Stomach (tissue), 4 donors: ENCODE measurements around the gene PJA1.

ENCODE experiments used
- CTCF ChIP-seq, 7 experiments: fragments of 450-650 bp in 4 of 7; fragments of 200-600 bp in 3 of 7; sonication (generic) in 3 of 7; IDR thresholded peaks; one replicate each; pipeline ENCODE4 v1.5.1; 2016 to 2019; ENCODE audit warnings: antibody characterized with exemption in 7 of 7, control low read depth in 2 of 7, mild to moderate bottlenecking in 1 of 7
- POLR2A ChIP-seq, 4 donors: fragments of 450-650 bp; IDR thresholded peaks; one replicate each; pipeline ENCODE4 v1.6.1; 2016; ENCODE audit warnings: antibody characterized with exemption in 4 of 4, control low read depth in 2 of 4, mild to moderate bottlenecking in 1 of 4, moderate library complexity in 1 of 4
- POLR2AphosphoS5 ChIP-seq, 3 donors: sonication (generic); formaldehyde crosslinking; IDR thresholded peaks; one replicate each; pipeline ENCODE4 v1.6.1; 2016; ENCODE audit warnings: antibody characterized with exemption in 3 of 3

GRCh38 chrX:69176053-69176452, 10.8 kb upstream of the PJA1 start:
- no peak for TF ChIP-seq POLR2A (IDR thresholded peaks at IDR 0.05)
- TF ChIP-seq CTCF (IDR thresholded peaks at IDR 0.05), result no peak
- TF ChIP-seq POLR2AphosphoS5 (IDR thresholded peaks at IDR 0.05), result no peak
